ENCODE results near the gene SLC25A34.

SLC25A34 gene

GRCh38 chr1:15734296-15734695, 1.8 kb upstream of the SLC25A34 start:
- H3K27ac Mint-ChIP-seq: no peak overlapping the region
- H3K4me3 Mint-ChIP-seq: no peak overlapping the region
- H3K27me3 Mint-ChIP-seq: no peaks in the 10 kb centered on the region
- DNase-seq: no peak
- no peaks in the 10 kb centered on the region for H3K4me1 Mint-ChIP-seq
- peaks cover 2% of the 10 kb centered on the region for H3K36me3 Mint-ChIP-seq (ENCODE audit: low read depth)
- no peaks in the 10 kb centered on the region for H3K9me3 Mint-ChIP-seq
- ATAC-seq: no peak

- ATAC-seq (no peak), DNase-seq (no peak)
- no peaks in the 10 kb centered on the region for H3K4me1 Mint-ChIP-seq
- H3K36me3 Mint-ChIP-seq (ENCODE audit: low read depth): peaks cover 2% of the 10 kb centered on the region
- no peaks in the 10 kb centered on the region for H3K27me3 Mint-ChIP-seq
- H3K27ac Mint-ChIP-seq: no peak overlapping the region
- no peak overlapping the region for H3K4me3 Mint-ChIP-seq
- no peaks in the 10 kb centered on the region for H3K9me3 Mint-ChIP-seq
Observed at GRCh38 chr1:15734901-15735300, 1.2 kb upstream of the SLC25A34 start.

GRCh38 chr1:15735304-15736037, 587 bp upstream of the SLC25A34 start:
- DNase-seq (no peak), ATAC-seq (no peak)
- peaks cover 2% of the 10 kb centered on the region for H3K36me3 Mint-ChIP-seq (ENCODE audit: low read depth)
- no peak overlapping the region for H3K4me3 Mint-ChIP-seq
- no peak overlapping the region for H3K27ac Mint-ChIP-seq
- no peaks in the 10 kb centered on the region for H3K9me3 Mint-ChIP-seq
- no peaks in the 10 kb centered on the region for H3K4me1 Mint-ChIP-seq
- H3K27me3 Mint-ChIP-seq: no peaks in the 10 kb centered on the region

- Mint-ChIP-seq H3K27me3 (no peaks in the 10 kb centered on the region), H3K36me3 (ENCODE audit: low read depth) (peaks cover 2% of the 10 kb centered on the region), H3K9me3 (no peaks in the 10 kb centered on the region), H3K27ac (no peak overlapping the region), H3K4me1 (no peaks in the 10 kb centered on the region), H3K4me3 (no peak overlapping the region)
- ATAC-seq: no peak
- no peak for DNase-seq
Observed at GRCh38 chr1:15736892-15737261, 819 bp downstream of the SLC25A34 start.

- Mint-ChIP-seq H3K36me3 (ENCODE audit: low read depth) (peaks cover 2% of the 10 kb centered on the region), H3K4me3 (no peak overlapping the region)
Observed at GRCh38 chr1:15737324-15738319, 1.6 kb downstream of the SLC25A34 start.

GRCh38 chr1:15738416-15739113, 2.5 kb downstream of the SLC25A34 start:
- Mint-ChIP-seq H3K4me1 (no peaks in the 10 kb centered on the region), H3K27ac (no peak overlapping the region), H3K4me3 (no peak overlapping the region), H3K36me3 (ENCODE audit: low read depth) (no peaks in the 10 kb centered on the region), H3K9me3 (no peaks in the 10 kb centered on the region), H3K27me3 (no peaks in the 10 kb centered on the region)
- no peak for DNase-seq
- ATAC-seq: no peak

More at GRCh38 chr1:15737324-15738319, 1.6 kb downstream of the SLC25A34 start:
- Mint-ChIP-seq H3K9me3 (no peaks in the 10 kb centered on the region), H3K27me3 (no peaks in the 10 kb centered on the region), H3K4me1 (no peaks in the 10 kb centered on the region), H3K27ac (no peak overlapping the region)
- ATAC-seq: no peak
- no peak for DNase-seq

- Mint-ChIP-seq H3K9me3 (no peaks in the 10 kb centered on the region), H3K27me3 (no peaks in the 10 kb centered on the region), H3K36me3 (ENCODE audit: low read depth) (no peaks in the 10 kb centered on the region), H3K4me1 (no peaks in the 10 kb centered on the region), H3K4me3 (no peak overlapping the region), H3K27ac (no peak overlapping the region)
- ATAC-seq (no peak), DNase-seq (no peak)
Observed at GRCh38 chr1:15739259-15739658, 3.2 kb downstream of the SLC25A34 start.

GRCh38 chr1:15739745-15740144, 3.7 kb downstream of the SLC25A34 start:
- Mint-ChIP-seq H3K4me3 (no peak overlapping the region), H3K36me3 (ENCODE audit: low read depth) (no peaks in the 10 kb centered on the region), H3K9me3 (no peaks in the 10 kb centered on the region), H3K27me3 (no peaks in the 10 kb centered on the region), H3K4me1 (no peaks in the 10 kb centered on the region), H3K27ac (no peak overlapping the region)
- no peak for ATAC-seq
- DNase-seq: no peak

GRCh38 chr1:15740924-15741850, 5.1 kb downstream of the SLC25A34 start:
- H3K36me3 Mint-ChIP-seq (ENCODE audit: low read depth): no peaks in the 10 kb centered on the region
- peak; percentile 80 for ATAC-seq
- no peaks in the 10 kb centered on the region for H3K27me3 Mint-ChIP-seq
- H3K4me3 Mint-ChIP-seq: no peak overlapping the region
- peak; percentile 71 for DNase-seq
- no peak overlapping the region for H3K27ac Mint-ChIP-seq
- H3K9me3 Mint-ChIP-seq: no peaks in the 10 kb centered on the region
- no peaks in the 10 kb centered on the region for H3K4me1 Mint-ChIP-seq

GRCh38 chr1:15742339-15742801, 6.3 kb downstream of the SLC25A34 start, which contains the start of gene TMEM82:
TMEM82 (plus strand) TSS chr1:15742499; CDS start chr1:15742560, 61 bp downstream.
- no peaks in the 10 kb centered on the region for H3K36me3 Mint-ChIP-seq (ENCODE audit: low read depth)
- no peaks in the 10 kb centered on the region for H3K4me1 Mint-ChIP-seq
- H3K4me3 Mint-ChIP-seq: no peak within 1 kb of the TSS
- no peaks in the 10 kb centered on the region for H3K9me3 Mint-ChIP-seq
- H3K27ac Mint-ChIP-seq: no peak within 1 kb of the TSS
- no peak for ATAC-seq
- no peak for DNase-seq
- no peaks in the 10 kb centered on the region for H3K27me3 Mint-ChIP-seq

GRCh38 chr1:15744122-15744679, 8.1 kb downstream of the SLC25A34 start:
- Mint-ChIP-seq H3K9me3 (no peaks in the 10 kb centered on the region), H3K36me3 (ENCODE audit: low read depth) (no peaks in the 10 kb centered on the region), H3K27me3 (no peaks in the 10 kb centered on the region), H3K4me3 (no peak overlapping the region), H3K4me1 (no peaks in the 10 kb centered on the region), H3K27ac (no peak overlapping the region)
- no peak for DNase-seq
- ATAC-seq: no peak

- ATAC-seq (no peak), DNase-seq (no peak)
- H3K36me3 Mint-ChIP-seq (ENCODE audit: low read depth): no peaks in the 10 kb centered on the region
- H3K9me3 Mint-ChIP-seq: no peaks in the 10 kb centered on the region
- H3K4me3 Mint-ChIP-seq: no peak overlapping the region
- H3K4me1 Mint-ChIP-seq: no peaks in the 10 kb centered on the region
- no peak overlapping the region for H3K27ac Mint-ChIP-seq
- no peaks in the 10 kb centered on the region for H3K27me3 Mint-ChIP-seq
Observed at GRCh38 chr1:15747378-15747777, 11.3 kb downstream of the SLC25A34 start.

GRCh38 chr1:15748264-15748663, 12.2 kb downstream of the SLC25A34 start:
- Mint-ChIP-seq H3K4me3 (no peak overlapping the region), H3K27me3 (peaks cover 2% of the 10 kb centered on the region), H3K9me3 (no peaks in the 10 kb centered on the region), H3K36me3 (ENCODE audit: low read depth) (no peaks in the 10 kb centered on the region), H3K4me1 (no peaks in the 10 kb centered on the region), H3K27ac (no peak overlapping the region)
- no peak for ATAC-seq
- DNase-seq: no peak

Measured in activated naive CD8-positive, alpha-beta T cell treated with anti-CD3 and anti-CD28 coated beads, Interleukin-2, amount 50 U/mL, for 24 hours (primary cell).